Heart right ventricle (tissue), 16 donors: Measurements from ENCODE around the gene SLC8A2. TPM values are rescaled to one million over a fixed set of nuclear protein-coding genes. Genes with fewer than 3 reads are reported as not detected.

Experiments
- ATAC-seq, 8 donors: fragments of 200-7000 bp; cut with Tn5 transposase; one replicate each; pipeline ENCODE4 v1.9.1; 2020; ENCODE audit warnings: mild to moderate bottlenecking in 8 of 8, moderate library complexity in 8 of 8, moderate number of reproducible peaks in 1 of 8
- DNase-seq, 2 donors: peaks; one replicate each; pipeline ENCODE4 v3.0.0-alpha.2; 2020
- H3K27ac ChIP-seq, 10 donors: fragments of 200-600 bp; sonication (generic) in 2 of 10; one replicate each; pipeline versions ENCODE4 v1.5.0 to v1.8.0; 2020 to 2022; ENCODE audit warnings: mild to moderate bottlenecking in 3 of 10
- H3K27me3 ChIP-seq, 7 donors: fragments of 200-600 bp; one replicate each; pipeline ENCODE4 v1.8.0; 2021 to 2022; ENCODE audit warnings: mild to moderate bottlenecking in 2 of 7
- H3K36me3 ChIP-seq, 9 donors: fragments of 200-600 bp; sonication (generic) in 1 of 9; one replicate each; pipeline versions ENCODE4 v1.5.0 to v1.8.0; 2020 to 2022; ENCODE audit warnings: mild to moderate bottlenecking in 2 of 9
- H3K4me1 ChIP-seq, 9 donors: fragments of 200-600 bp; sonication (generic) in 1 of 9; one replicate each; pipeline versions ENCODE4 v1.5.0 to v1.8.0; 2020 to 2022; ENCODE audit warnings: mild to moderate bottlenecking in 4 of 9
- H3K4me3 ChIP-seq, 10 donors: fragments of 200-600 bp; sonication (generic) in 2 of 10; one replicate each; pipeline versions ENCODE4 v1.5.0 to v1.8.0; 2020 to 2022; ENCODE audit warnings: mild to moderate bottlenecking in 7 of 10, moderate library complexity in 2 of 10
- H3K9me3 ChIP-seq, 11 donors: fragments of 200-600 bp in 10 of 11; sonication (generic) in 2 of 11; one replicate each; pipeline versions ENCODE4 v1.5.0 to v1.8.0; 2013 to 2022; ENCODE audit warnings: mild to moderate bottlenecking in 2 of 11, control low read depth in 1 of 11, moderate library complexity in 1 of 11
- whole genome bisulfite sequencing, 2 donors: extraction: QIAGEN DNeasy Blood & Tissue Kit; methylation state at CpG; one replicate each; pipeline ENCODE4 v1.1.7; 2013; ENCODE audit warnings: inconsistent platforms in 1 of 2; 5-methylcytosine and 5-hydroxymethylcytosine counted together
- intact Hi-C, 10 donors: fragments of 100-400 bp; cut with DNase I; formaldehyde crosslinking; loops; one replicate each; pipeline versions ENCODE4 v1.11.1 to v1.14.2; 2022
- polyA plus RNA-seq, 2 donors: library from polyadenylated mRNA; stranded (reverse); fragments of 200-250 nt; gene quantifications; one replicate each; pipeline ENCODE4 v1.2.3, GENCODE V29; 2013
- total RNA-seq, 10 donors: library from RNA; stranded (reverse); fragmentation: NEBNext Ultra II Directional in 3 of 10; extraction: Animal tissue kit (Norgen Biotek cat#: 25700) in 3 of 10; gene quantifications; one replicate each; pipeline versions ENCODE4 v1.2.1 to v1.2.4, GENCODE V29; 2021 to 2023
- TF ChIP-seq, protein P1 (sequence below), 9 donors: fragments of 200-600 bp; sonication (generic) in 2 of 9; IDR thresholded peaks; one replicate each; pipeline versions ENCODE4 v1.5.0 to v1.8.0; 2021 to 2022; ENCODE audit warnings: antibody characterized with exemption in 9 of 9, mild to moderate bottlenecking in 5 of 9, moderate library complexity in 1 of 9
- donor health status: Arrhythmogenic right ventricular cardiomyopathy.
- donor health status: ischemic (EF 13 %, LVEDD 7.1; RV severe dilation, severe dysfunction).
- donor health status: healthy with polysubstance abuse.
- donor health status: DM: no; HTN: yes; CAD: no.
- donor health status: DM: no; HTN: no; CAD: no.
- donor health status: ischemic (EF 25% LVEDD 6.9; RV normal size, moderate dysfunction).
- donor health status: ischemic (EF 25% LVEDD 5.7; RV mildly dilated, moderate dysfunction).
- donor health status: healthy.
- donor health status: DM: yes; HTN: yes; CAD: no.
- donor health status: Ischemic cardiomyopathy.
- donor health status: ischemic (EF 35%, LVEDD 5.7; RV mildly dilated, moderate dysfunction).
- donor health status: nonischemic (EF 11% LVEDD 7.7; RV severe dilation, severe dysfunction).
- donor health status: DM: yes; HTN: yes; CAD: no.
- donor health status: PGD.
- donor health status: ischemic (EF 29% LVEDD 5.4; RV normal size, mild dysfunction).
- donor health status: nonischemic (EF 23%, LVEDD 6.1; RV moderate dilation, normal function).

SLC8A2 gene
- total and polyA plus RNA-seq, 12 donors = 0.03 to 0.64 (median 0.15) TPM; not detected in 3

DNA sequence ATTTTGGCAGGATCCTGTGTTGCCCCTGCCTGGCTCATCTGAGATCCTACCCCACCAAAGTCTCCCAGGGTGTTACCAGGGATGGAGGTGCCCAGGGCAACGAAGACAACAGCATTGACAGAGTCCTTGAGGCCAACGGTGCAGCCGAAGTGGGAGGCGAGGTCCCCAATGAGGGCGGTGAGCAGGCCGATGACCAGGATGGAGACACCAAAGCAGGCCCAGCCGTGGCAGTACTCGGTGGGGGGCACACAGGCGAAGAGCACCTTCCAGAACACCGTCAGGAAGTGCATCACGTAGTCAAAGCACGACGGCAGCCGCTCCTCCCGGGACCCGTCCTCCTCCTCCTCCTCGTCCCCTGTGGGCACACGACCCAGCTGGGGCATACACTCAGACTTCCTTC lies 39.6 kb downstream of the SLC8A2 start:
- DNase-seq (no peak), ATAC-seq (no peak)
- H3K27ac ChIP-seq = no peak overlapping the region
- WGBS, 2 donors = 75 to 80% methylated on average over 18 of the region's 18 CpGs
- H3K9me3 ChIP-seq = no peaks in the 10 kb centered on the region
- intact Hi-C loops = loop anchor here in 3 of 10 donors (5.0 to 10.0 kb wide), 3 partner anchors 73 to 183 kb away; partner anchors contain the start of gene NAPA (in 1 of the 3)
- TF ChIP-seq, protein P1, sequence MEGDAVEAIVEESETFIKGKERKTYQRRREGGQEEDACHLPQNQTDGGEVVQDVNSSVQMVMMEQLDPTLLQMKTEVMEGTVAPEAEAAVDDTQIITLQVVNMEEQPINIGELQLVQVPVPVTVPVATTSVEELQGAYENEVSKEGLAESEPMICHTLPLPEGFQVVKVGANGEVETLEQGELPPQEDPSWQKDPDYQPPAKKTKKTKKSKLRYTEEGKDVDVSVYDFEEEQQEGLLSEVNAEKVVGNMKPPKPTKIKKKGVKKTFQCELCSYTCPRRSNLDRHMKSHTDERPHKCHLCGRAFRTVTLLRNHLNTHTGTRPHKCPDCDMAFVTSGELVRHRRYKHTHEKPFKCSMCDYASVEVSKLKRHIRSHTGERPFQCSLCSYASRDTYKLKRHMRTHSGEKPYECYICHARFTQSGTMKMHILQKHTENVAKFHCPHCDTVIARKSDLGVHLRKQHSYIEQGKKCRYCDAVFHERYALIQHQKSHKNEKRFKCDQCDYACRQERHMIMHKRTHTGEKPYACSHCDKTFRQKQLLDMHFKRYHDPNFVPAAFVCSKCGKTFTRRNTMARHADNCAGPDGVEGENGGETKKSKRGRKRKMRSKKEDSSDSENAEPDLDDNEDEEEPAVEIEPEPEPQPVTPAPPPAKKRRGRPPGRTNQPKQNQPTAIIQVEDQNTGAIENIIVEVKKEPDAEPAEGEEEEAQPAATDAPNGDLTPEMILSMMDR (IDR thresholded peaks at IDR 0.05) = no peak
- no peaks in the 10 kb centered on the region for H3K36me3 ChIP-seq
- H3K4me3 ChIP-seq = no peak overlapping the region
- peaks cover 9 to 83% (median 75%) of the 10 kb centered on the region in 7 donors for H3K27me3 ChIP-seq
- H3K4me1 ChIP-seq = peaks cover 7 to 30% (median 23%) of the 10 kb centered on the region in 9 donors

- Histone ChIP-seq H3K27me3 (peaks cover 9 to 87% (median 70%) of the 10 kb centered on the region in 7 donors), H3K9me3 (no peaks in the 10 kb centered on the region), H3K27ac (no peak overlapping the region), H3K36me3 (no peaks in the 10 kb centered on the region), H3K4me3 (peak overlapping the region in 6 of 10 donors; percentile 4 to 37 (median 18)), H3K4me1 (peaks cover 7 to 27% (median 21%) of the 10 kb centered on the region in 9 donors)
- ATAC-seq (peak in 6 of 8 donors; percentile 9 to 51 (median 24)), DNase-seq (no peak)
- TF ChIP-seq, protein P1 (IDR thresholded peaks at IDR 0.05) = peak in 5 of 9 donors; percentile 21 to 38 (median 30)
- 5 to 6% methylated on average over 68 to 69 of the region's 69 CpGs for WGBS, 2 donors
- intact Hi-C loops = loop anchor here in 3 of 10 donors (5.0 to 10.0 kb wide), 3 partner anchors 75 to 185 kb away; partner anchors contain the start of gene NAPA (in 1 of the 3)
Measured at GRCh38 chr19:47430041-47430802, 41.5 kb downstream of the SLC8A2 start.

- intact Hi-C loops = loop anchor here in 3 of 10 donors (10.0 kb wide), 1 partner anchor 134 kb away; no protein-coding TSS in a partner anchor
- ATAC-seq = no peak
Measured at GRCh38 chr19:47429140-47429793, 42.4 kb downstream of the SLC8A2 start.

More at GRCh38 chr19:47429140-47429793, 42.4 kb downstream of the SLC8A2 start:
- no peak for DNase-seq
- H3K27me3 ChIP-seq = peaks cover 9 to 88% (median 72%) of the 10 kb centered on the region in 7 donors
- peaks cover 7 to 27% (median 21%) of the 10 kb centered on the region in 9 donors for H3K4me1 ChIP-seq
- no peaks in the 10 kb centered on the region for H3K9me3 ChIP-seq
- H3K4me3 ChIP-seq = no peak overlapping the region
- H3K27ac ChIP-seq = no peak overlapping the region
- WGBS, 2 donors = 18 to 21% methylated on average over 20 of the region's 20 CpGs
- no peaks in the 10 kb centered on the region for H3K36me3 ChIP-seq
- TF ChIP-seq, protein P1 (IDR thresholded peaks at IDR 0.05) = no peak
